ENCODE results near the gene MYRIP.

Gene MYRIP

DNA sequence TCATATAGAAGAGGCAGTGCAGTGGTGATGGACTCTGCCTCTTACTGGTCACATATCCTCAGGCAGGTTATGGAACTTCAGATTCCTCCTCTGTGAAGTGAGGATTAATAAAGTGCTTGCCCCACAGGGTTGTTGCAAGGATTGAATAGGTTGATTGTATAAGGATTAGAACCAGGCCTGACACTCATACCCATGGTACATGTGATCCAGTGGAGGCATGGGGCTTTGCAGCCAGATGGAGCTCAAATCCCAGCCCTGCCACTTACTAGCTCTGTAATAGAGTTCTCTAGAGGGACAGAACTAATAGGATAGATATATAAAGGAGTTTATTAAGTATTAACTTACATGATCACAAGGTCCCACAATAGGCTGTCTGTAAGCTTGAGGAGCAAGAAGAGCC lies 315.5 kb downstream of the MYRIP start:
- no peaks in the 10 kb centered on the region for H3K27me3 ChIP-seq (ENCODE audit: low read depth, low read length)
- H3K4me2 ChIP-seq (ENCODE audit: low read length), result no peak overlapping the region
- peaks cover 8% of the 10 kb centered on the region for H3K4me1 ChIP-seq (ENCODE audit: low read length)
- H4K20me1 ChIP-seq (ENCODE audit: insufficient read depth, low read length), result no peaks in the 10 kb centered on the region
- no peak overlapping the region for H3K4me3 ChIP-seq (ENCODE audit: low read length)
- TF ChIP-seq EZH2phosphoT487 (IDR thresholded peaks at IDR 0.05; ENCODE audit: low read depth), result no peak
- TF ChIP-seq, protein P1, sequence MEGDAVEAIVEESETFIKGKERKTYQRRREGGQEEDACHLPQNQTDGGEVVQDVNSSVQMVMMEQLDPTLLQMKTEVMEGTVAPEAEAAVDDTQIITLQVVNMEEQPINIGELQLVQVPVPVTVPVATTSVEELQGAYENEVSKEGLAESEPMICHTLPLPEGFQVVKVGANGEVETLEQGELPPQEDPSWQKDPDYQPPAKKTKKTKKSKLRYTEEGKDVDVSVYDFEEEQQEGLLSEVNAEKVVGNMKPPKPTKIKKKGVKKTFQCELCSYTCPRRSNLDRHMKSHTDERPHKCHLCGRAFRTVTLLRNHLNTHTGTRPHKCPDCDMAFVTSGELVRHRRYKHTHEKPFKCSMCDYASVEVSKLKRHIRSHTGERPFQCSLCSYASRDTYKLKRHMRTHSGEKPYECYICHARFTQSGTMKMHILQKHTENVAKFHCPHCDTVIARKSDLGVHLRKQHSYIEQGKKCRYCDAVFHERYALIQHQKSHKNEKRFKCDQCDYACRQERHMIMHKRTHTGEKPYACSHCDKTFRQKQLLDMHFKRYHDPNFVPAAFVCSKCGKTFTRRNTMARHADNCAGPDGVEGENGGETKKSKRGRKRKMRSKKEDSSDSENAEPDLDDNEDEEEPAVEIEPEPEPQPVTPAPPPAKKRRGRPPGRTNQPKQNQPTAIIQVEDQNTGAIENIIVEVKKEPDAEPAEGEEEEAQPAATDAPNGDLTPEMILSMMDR (IDR thresholded peaks at IDR 0.05; ENCODE audit: low read depth, low read length), result no peak
- H3K9me3 ChIP-seq (ENCODE audit: insufficient read depth, low read length), result no peaks in the 10 kb centered on the region
- H3K36me3 ChIP-seq (replicated peaks; ENCODE audit: low read depth, low read length), result no peaks in the 10 kb centered on the region
- no peak overlapping the region for H2AFZ ChIP-seq (ENCODE audit: low read depth, low read length)
- no peaks in the 10 kb centered on the region for H3K79me2 ChIP-seq (ENCODE audit: low read length)
- H3K9ac ChIP-seq (ENCODE audit: low read length), result no peak overlapping the region
- no peak overlapping the region for H3K27ac ChIP-seq (ENCODE audit: low read length)

DNA sequence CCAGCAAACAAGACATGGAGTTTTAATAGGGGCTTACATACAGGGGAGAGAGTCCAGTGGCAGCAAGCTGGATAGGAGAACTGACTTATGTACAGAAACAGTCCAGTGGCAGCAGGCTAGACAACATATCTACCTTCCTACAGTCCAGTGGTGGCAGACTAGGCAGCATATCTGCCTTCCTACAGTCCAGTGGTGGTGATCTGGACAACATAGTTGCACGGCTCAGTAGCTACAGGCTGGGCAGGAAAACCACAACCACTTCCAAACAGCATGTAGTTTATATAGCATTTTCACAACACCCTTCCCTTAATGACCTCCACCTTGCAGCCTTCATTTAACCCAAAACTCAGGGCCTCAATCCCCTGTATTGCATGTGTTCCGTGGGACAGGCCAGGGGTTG lies 318.8 kb downstream of the MYRIP start:
- H3K4me1 ChIP-seq (ENCODE audit: low read length), result no peaks in the 10 kb centered on the region
- no peaks in the 10 kb centered on the region for H4K20me1 ChIP-seq (ENCODE audit: insufficient read depth, low read length)
- no peaks in the 10 kb centered on the region for H3K79me2 ChIP-seq (ENCODE audit: low read length)
- no peaks in the 10 kb centered on the region for H3K36me3 ChIP-seq (replicated peaks; ENCODE audit: low read depth, low read length)
- H3K4me3 ChIP-seq (ENCODE audit: low read length), result no peak overlapping the region
- H3K9ac ChIP-seq (ENCODE audit: low read length), result no peak overlapping the region
- no peak overlapping the region for H3K4me2 ChIP-seq (ENCODE audit: low read length)
- H2AFZ ChIP-seq (ENCODE audit: low read depth, low read length), result no peak overlapping the region
- no peak overlapping the region for H3K27ac ChIP-seq (ENCODE audit: low read length)
- no peaks in the 10 kb centered on the region for H3K9me3 ChIP-seq (ENCODE audit: insufficient read depth, low read length)
- TF ChIP-seq EZH2phosphoT487 (IDR thresholded peaks at IDR 0.05; ENCODE audit: low read depth), result no peak
- TF ChIP-seq, protein P1 (IDR thresholded peaks at IDR 0.05; ENCODE audit: low read depth, low read length), result no peak
- no peaks in the 10 kb centered on the region for H3K27me3 ChIP-seq (ENCODE audit: low read depth, low read length)

DNA sequence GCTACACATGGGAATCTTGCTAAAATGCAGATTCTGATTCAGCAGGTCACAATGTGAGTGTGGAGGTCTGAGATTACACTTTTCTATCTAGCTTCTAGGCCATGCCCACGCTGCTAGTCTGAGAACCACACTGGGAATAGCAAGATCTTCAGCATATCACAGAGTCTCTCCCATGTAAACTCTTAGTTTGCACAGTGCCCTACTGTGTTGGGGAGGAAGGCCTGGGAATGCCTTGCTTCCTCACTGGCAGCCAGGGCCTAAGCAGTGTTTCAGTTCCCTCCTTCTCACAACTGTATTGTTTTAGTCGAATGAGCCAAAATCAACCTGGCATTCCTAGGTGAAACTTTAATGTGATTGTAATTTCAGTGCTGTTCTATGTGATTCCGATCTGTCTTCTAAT lies 320.1 kb downstream of the MYRIP start:
- H3K9ac ChIP-seq (ENCODE audit: low read length), result no peak overlapping the region
- H3K4me3 ChIP-seq (ENCODE audit: low read length), result no peak overlapping the region
- H3K27me3 ChIP-seq (ENCODE audit: low read depth, low read length), result no peaks in the 10 kb centered on the region
- no peaks in the 10 kb centered on the region for H4K20me1 ChIP-seq (ENCODE audit: insufficient read depth, low read length)
- no peak overlapping the region for H2AFZ ChIP-seq (ENCODE audit: low read depth, low read length)
- H3K79me2 ChIP-seq (ENCODE audit: low read length), result no peaks in the 10 kb centered on the region
- no peak overlapping the region for H3K27ac ChIP-seq (ENCODE audit: low read length)
- no peaks in the 10 kb centered on the region for H3K4me1 ChIP-seq (ENCODE audit: low read length)
- TF ChIP-seq EZH2phosphoT487 (IDR thresholded peaks at IDR 0.05; ENCODE audit: low read depth), result no peak
- TF ChIP-seq, protein P1 (IDR thresholded peaks at IDR 0.05; ENCODE audit: low read depth, low read length), result no peak
- H3K9me3 ChIP-seq (ENCODE audit: insufficient read depth, low read length), result no peaks in the 10 kb centered on the region
- no peaks in the 10 kb centered on the region for H3K36me3 ChIP-seq (replicated peaks; ENCODE audit: low read depth, low read length)
- H3K4me2 ChIP-seq (ENCODE audit: low read length), result no peak overlapping the region

DNA sequence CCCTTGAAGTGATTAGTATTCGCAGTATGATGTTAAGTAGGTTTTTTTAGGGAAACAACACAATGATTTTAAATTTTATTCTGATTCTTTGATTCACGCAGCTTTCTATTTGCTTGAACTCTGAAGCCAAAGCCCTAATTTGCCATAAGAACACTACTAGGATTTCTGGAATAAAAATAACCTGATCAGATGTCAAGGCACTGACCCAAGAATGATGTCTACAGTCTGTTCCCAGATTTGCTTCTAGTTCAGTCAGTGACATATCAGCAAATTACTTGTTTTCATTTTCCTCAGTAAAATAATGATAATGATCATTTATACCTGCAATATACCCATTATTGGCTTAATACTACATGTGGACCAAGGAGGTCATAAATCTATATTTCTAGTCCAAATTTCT lies 320.6 kb downstream of the MYRIP start:
- H3K79me2 ChIP-seq (ENCODE audit: low read length), result no peaks in the 10 kb centered on the region
- H3K27ac ChIP-seq (ENCODE audit: low read length), result no peak overlapping the region
- H3K27me3 ChIP-seq (ENCODE audit: low read depth, low read length), result no peaks in the 10 kb centered on the region
- no peaks in the 10 kb centered on the region for H4K20me1 ChIP-seq (ENCODE audit: insufficient read depth, low read length)
- no peak overlapping the region for H3K9ac ChIP-seq (ENCODE audit: low read length)
- no peak overlapping the region for H3K4me2 ChIP-seq (ENCODE audit: low read length)
- H3K4me1 ChIP-seq (ENCODE audit: low read length), result no peaks in the 10 kb centered on the region
- no peaks in the 10 kb centered on the region for H3K9me3 ChIP-seq (ENCODE audit: insufficient read depth, low read length)
- no peak overlapping the region for H2AFZ ChIP-seq (ENCODE audit: low read depth, low read length)
- TF ChIP-seq, protein P1 (IDR thresholded peaks at IDR 0.05; ENCODE audit: low read depth, low read length), result no peak
- no peak for TF ChIP-seq EZH2phosphoT487 (IDR thresholded peaks at IDR 0.05; ENCODE audit: low read depth)
- H3K36me3 ChIP-seq (replicated peaks; ENCODE audit: low read depth, low read length), result no peaks in the 10 kb centered on the region
- no peak overlapping the region for H3K4me3 ChIP-seq (ENCODE audit: low read length)

Measured in OCI-LY3 (cell line).